B cell (primary cell): ENCODE measurements around the gene CXXC5.

Source experiments
- EZH2 ChIP-seq: IDR thresholded peaks from 2 replicates; pipeline ENCODE4 v1.6.1; 2012; ENCODE audit warnings: borderline replicate concordance, low read depth, mild to moderate bottlenecking, moderate library complexity, low read length; ENCODE audit not compliant: insufficient read depth, poor library complexity, severe bottlenecking
- TF ChIP-seq, protein P1 (sequence below): fragments of 200-600 bp; IDR thresholded peaks from one replicate; pipeline ENCODE4 v1.8.0; 2022; ENCODE audit warnings: antibody characterized with exemption, mild to moderate bottlenecking

DNA sequence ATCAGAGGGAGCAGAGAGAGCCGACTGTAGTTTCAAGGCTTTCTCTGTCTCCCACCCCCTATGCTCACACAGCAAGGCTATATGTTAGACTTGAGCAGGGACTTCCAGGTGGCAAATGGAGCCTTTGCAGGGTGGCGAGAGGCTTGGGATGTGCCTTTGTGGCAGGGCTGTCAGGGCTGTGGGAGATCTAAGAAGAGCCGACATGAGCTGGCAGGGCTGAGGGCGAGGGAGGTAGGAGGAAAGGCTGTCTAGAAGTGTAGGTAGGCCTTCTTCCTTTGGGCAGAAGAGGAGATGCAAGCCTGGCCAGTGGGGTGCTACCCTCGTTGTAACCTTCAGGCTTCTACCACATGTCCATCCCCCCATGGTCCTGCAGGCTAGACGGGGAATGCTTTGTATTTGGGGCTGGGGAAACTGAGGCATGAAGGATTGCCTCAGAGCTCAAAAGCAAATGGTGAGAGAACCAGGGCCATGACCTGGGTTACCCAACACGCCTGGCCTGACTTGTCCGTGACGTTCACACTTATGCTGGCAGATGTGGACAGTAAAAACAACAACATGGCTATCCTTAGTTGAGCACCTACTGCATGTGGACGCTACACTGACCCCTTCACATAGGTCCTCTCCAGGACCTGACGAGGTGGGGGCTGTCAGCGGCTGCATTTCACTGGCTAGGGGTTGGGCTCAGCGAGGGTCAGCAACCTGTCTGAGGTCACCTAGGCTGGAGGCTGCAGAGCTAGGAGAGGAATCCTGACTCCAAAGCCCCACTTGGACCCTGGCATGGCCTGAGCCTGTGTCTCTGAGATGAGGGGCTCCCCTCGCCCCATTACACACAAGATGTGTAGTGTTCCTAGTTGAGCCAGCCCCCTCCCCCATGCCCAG, 15.3 kb downstream of the CXXC5 start:
- TF ChIP-seq, protein P1, sequence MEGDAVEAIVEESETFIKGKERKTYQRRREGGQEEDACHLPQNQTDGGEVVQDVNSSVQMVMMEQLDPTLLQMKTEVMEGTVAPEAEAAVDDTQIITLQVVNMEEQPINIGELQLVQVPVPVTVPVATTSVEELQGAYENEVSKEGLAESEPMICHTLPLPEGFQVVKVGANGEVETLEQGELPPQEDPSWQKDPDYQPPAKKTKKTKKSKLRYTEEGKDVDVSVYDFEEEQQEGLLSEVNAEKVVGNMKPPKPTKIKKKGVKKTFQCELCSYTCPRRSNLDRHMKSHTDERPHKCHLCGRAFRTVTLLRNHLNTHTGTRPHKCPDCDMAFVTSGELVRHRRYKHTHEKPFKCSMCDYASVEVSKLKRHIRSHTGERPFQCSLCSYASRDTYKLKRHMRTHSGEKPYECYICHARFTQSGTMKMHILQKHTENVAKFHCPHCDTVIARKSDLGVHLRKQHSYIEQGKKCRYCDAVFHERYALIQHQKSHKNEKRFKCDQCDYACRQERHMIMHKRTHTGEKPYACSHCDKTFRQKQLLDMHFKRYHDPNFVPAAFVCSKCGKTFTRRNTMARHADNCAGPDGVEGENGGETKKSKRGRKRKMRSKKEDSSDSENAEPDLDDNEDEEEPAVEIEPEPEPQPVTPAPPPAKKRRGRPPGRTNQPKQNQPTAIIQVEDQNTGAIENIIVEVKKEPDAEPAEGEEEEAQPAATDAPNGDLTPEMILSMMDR: no peak
- no peak for TF ChIP-seq EZH2
